MCF 10A (cell line): Measurements from ENCODE around the gene KDM4B. TPM values are rescaled to one million over a fixed set of nuclear protein-coding genes. Genes with fewer than 3 reads are reported as not detected.
"Not testable (repeated sequence)": the region's sequence is repeated elsewhere in the genome, so short reads cannot be mapped to it uniquely, and the experiment has no call there.

Source experiments
- BruUV-seq: library from RNA; stranded (reverse); fragments of 400-500 nt; replicated peaks from 2 replicates; lab custom pipeline; 2021; lab: Mats Ljungman, UMichigan
- CTCF ChIA-PET: fragments of 300-600 bp; sonication (Branson Sonifier 250); formaldehyde crosslinking; extraction: SDS; loops from one replicate; lab custom pipeline; 2021; ENCODE audit warnings: antibody characterized with exemption, inconsistent platforms; lab: Yijun Ruan, JAX
- POLR2A ChIA-PET: fragments of 300-600, 350-650 bp; sonication (Branson Sonifier 250); formaldehyde crosslinking; extraction: SDS; loops from one replicate; lab custom pipeline; 2020; ENCODE audit warnings: antibody characterized with exemption, inconsistent platforms; lab: Yijun Ruan, JAX
- DNase-seq: peaks from one replicate; pipeline ENCODE4 v3.0.0-alpha.2; 2018; ENCODE audit not compliant: unreplicated experiment
- H3K27ac Mint-ChIP-seq: one replicate; pipeline ENCODE4 v1.8.0; 2022; ENCODE audit warnings: mild to moderate bottlenecking, low read depth, mixed read lengths; ENCODE audit not compliant: unreplicated experiment
- H3K27me3 Mint-ChIP-seq: one replicate; pipeline ENCODE4 v1.8.0; 2022; ENCODE audit warnings: mixed read lengths; ENCODE audit not compliant: insufficient read depth, unreplicated experiment
- H3K36me3 Mint-ChIP-seq: one replicate; pipeline ENCODE4 v1.8.0; 2022; ENCODE audit warnings: mild to moderate bottlenecking, moderate library complexity, mixed read lengths; ENCODE audit not compliant: insufficient read depth, unreplicated experiment
- H3K4me1 Mint-ChIP-seq: one replicate; pipeline ENCODE4 v1.8.0; 2022; ENCODE audit warnings: mixed read lengths; ENCODE audit not compliant: insufficient read depth, unreplicated experiment
- H3K4me3 Mint-ChIP-seq: one replicate; pipeline ENCODE4 v1.8.0; 2022; ENCODE audit warnings: mild to moderate bottlenecking, moderate library complexity, mixed read lengths; ENCODE audit not compliant: unreplicated experiment
- H3K9me3 Mint-ChIP-seq: one replicate; pipeline ENCODE4 v1.8.0; 2022; ENCODE audit warnings: mixed read lengths; ENCODE audit not compliant: unreplicated experiment
- intact Hi-C: fragments of 100-400 bp; cut with micrococcal nuclease; formaldehyde crosslinking; loops from 2 replicates; pipeline ENCODE4 v1.14.1; 2022
- total RNA-seq: library from RNA; stranded (reverse); gene quantifications from 2 replicates; pipeline ENCODE4 v1.2.3, GENCODE V29; 2022
- TF ChIP-seq, protein P1 (sequence below): fragments of 200-600 bp; IDR thresholded peaks from one replicate; pipeline ENCODE4 v1.8.0; 2022; ENCODE audit warnings: antibody characterized with exemption, mild to moderate bottlenecking; ENCODE audit not compliant: unreplicated experiment

KDM4B gene
- total RNA-seq, 1 experiment from 2014 or later = 34.4 TPM

GRCh38 chr19:4935444-4935843 lies 33.5 kb upstream of the KDM4B start:
- Mint-ChIP-seq H3K4me3 (no peak overlapping the region), H3K27ac (no peak overlapping the region), H3K36me3 (peaks cover 54% of the 10 kb centered on the region), H3K9me3 (no peaks in the 10 kb centered on the region), H3K4me1 (peaks cover 5% of the 10 kb centered on the region), H3K27me3 (no peaks in the 10 kb centered on the region)
- POLR2A ChIA-PET = no interaction called here
- CTCF ChIA-PET = interaction anchor here (0.7 to 1.3 kb wide), 2 partner anchors 23 to 101 kb away, joined by 3 read pairs; no protein-coding TSS in a partner anchor
- TF ChIP-seq, protein P1, sequence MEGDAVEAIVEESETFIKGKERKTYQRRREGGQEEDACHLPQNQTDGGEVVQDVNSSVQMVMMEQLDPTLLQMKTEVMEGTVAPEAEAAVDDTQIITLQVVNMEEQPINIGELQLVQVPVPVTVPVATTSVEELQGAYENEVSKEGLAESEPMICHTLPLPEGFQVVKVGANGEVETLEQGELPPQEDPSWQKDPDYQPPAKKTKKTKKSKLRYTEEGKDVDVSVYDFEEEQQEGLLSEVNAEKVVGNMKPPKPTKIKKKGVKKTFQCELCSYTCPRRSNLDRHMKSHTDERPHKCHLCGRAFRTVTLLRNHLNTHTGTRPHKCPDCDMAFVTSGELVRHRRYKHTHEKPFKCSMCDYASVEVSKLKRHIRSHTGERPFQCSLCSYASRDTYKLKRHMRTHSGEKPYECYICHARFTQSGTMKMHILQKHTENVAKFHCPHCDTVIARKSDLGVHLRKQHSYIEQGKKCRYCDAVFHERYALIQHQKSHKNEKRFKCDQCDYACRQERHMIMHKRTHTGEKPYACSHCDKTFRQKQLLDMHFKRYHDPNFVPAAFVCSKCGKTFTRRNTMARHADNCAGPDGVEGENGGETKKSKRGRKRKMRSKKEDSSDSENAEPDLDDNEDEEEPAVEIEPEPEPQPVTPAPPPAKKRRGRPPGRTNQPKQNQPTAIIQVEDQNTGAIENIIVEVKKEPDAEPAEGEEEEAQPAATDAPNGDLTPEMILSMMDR = no peak
- intact Hi-C loops = no loop called here
- no TSS peak for BruUV-seq
- no peak for DNase-seq

GRCh38 chr19:4937060-4937459 lies 31.9 kb upstream of the KDM4B start:
- H3K27ac Mint-ChIP-seq = no peak overlapping the region
- no TSS peak for BruUV-seq
- ChIA-PET CTCF (interaction anchor here (0.6 kb wide), 1 partner anchor 19 kb away, joined by 3 read pairs; no protein-coding TSS in a partner anchor), POLR2A (no interaction called here)
- no peaks in the 10 kb centered on the region for H3K9me3 Mint-ChIP-seq
- H3K4me3 Mint-ChIP-seq = no peak overlapping the region
- H3K4me1 Mint-ChIP-seq = peaks cover 5% of the 10 kb centered on the region
- intact Hi-C loops = no loop called here
- no peak for DNase-seq
- H3K27me3 Mint-ChIP-seq = no peaks in the 10 kb centered on the region
- TF ChIP-seq, protein P1 = no peak
- peaks cover 41% of the 10 kb centered on the region for H3K36me3 Mint-ChIP-seq

DNA sequence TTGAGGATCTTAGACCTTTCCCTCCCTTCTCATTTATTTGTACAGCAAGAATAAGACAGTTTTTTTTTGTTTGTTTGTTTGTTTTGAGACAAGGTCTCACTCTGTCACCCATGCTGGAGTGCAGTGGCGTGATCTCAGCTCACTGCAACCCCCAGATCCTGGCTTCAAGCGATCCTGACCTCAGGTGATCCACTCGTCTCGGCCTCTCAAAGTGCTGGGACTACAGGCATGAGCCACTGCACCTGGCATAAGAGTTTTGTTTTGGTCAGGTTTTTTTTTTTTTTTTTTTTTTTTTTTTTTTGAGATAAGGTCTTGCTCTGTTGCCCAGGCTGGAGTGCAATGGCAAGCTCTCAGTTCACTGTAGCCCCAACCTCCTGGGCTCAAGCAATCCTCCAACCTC lies 30.5 kb upstream of the KDM4B start:
- BruUV-seq, H3K4me3 Mint-ChIP-seq, POLR2A ChIA-PET, H3K9me3 Mint-ChIP-seq, H3K27ac Mint-ChIP-seq, H3K4me1 Mint-ChIP-seq, intact Hi-C loops, DNase-seq, H3K27me3 Mint-ChIP-seq: not testable (repeated sequence)
- H3K36me3 Mint-ChIP-seq = peaks cover 37% of the 10 kb centered on the region
- CTCF ChIA-PET = interaction anchor here (0.7 to 1.2 kb wide), 2 partner anchors 25 to 38 kb away, joined by 3 read pairs; no protein-coding TSS in a partner anchor

DNA sequence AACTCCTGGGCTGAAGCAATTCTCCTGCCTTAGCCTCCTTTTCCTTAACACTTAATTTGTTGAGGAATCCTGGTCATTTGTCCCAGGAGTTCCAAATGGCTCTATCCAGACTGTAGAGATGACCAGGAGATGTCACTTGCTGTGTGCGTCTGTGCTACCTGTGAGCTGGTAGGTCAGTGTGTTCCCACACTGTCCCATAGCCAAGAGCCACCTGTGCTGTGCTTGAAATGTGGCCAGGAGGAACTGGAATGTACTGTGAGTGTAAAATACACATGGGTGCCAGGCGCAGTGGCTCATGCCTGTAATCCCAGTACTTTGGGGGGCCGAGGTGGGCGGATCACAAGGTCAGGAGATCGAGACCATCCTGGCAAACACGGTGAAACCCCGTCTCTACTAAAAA lies 29.4 kb upstream of the KDM4B start:
- H3K9me3 Mint-ChIP-seq = no peaks in the 10 kb centered on the region
- DNase-seq = no peak
- ChIA-PET POLR2A (interaction anchor here (0.6 to 1.1 kb wide), 3 partner anchors 10 to 215 kb away, joined by 3 to 4 read pairs (median 4); no protein-coding TSS in a partner anchor), CTCF (interaction anchor here (0.6 to 1.1 kb wide), 2 partner anchors 91 to 303 kb away, joined by 3 to 4 read pairs; no protein-coding TSS in a partner anchor)
- intact Hi-C loops = no loop called here
- peaks cover 41% of the 10 kb centered on the region for H3K36me3 Mint-ChIP-seq
- H3K27me3 Mint-ChIP-seq = no peaks in the 10 kb centered on the region
- no TSS peak for BruUV-seq
- H3K4me3 Mint-ChIP-seq = no peak overlapping the region
- no peak overlapping the region for H3K27ac Mint-ChIP-seq
- H3K4me1 Mint-ChIP-seq = no peaks in the 10 kb centered on the region
- TF ChIP-seq, protein P1 = no peak

DNA sequence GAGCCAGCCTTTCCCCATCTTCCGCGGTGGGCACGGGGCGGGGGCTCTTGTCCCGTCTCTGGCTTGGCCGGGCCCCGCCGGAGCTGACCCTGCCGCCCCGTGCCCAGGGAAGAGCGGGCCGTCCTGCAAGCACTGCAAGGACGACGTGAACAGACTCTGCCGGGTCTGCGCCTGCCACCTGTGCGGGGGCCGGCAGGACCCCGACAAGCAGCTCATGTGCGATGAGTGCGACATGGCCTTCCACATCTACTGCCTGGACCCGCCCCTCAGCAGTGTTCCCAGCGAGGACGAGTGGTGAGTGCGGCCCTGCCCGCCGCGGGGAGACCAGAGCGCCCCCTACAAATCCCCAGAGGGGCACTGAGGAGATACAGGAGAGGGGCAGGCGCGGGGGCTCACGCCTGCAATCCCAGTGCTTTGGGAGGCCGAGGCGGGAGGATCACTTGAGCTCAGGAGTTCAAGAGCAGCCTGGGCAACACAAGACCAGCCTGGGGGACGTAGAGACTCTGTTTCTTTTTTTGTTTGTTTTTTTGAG lies 27.2 kb upstream of the KDM4B start:
- CTCF ChIA-PET = interaction anchor here (0.6 kb wide), 1 partner anchor 20 kb away, joined by 3 read pairs; no protein-coding TSS in a partner anchor
- POLR2A ChIA-PET = not testable (repeated sequence)

GRCh38 chr19:4950650-4951049 lies 18.3 kb upstream of the KDM4B start:
- H3K4me3 Mint-ChIP-seq, CTCF ChIA-PET, intact Hi-C loops, DNase-seq, H3K27ac Mint-ChIP-seq, BruUV-seq, H3K4me1 Mint-ChIP-seq, POLR2A ChIA-PET, H3K27me3 Mint-ChIP-seq, H3K9me3 Mint-ChIP-seq: not testable (repeated sequence)
- H3K36me3 Mint-ChIP-seq = peaks cover 65% of the 10 kb centered on the region

More for the DNA sequence above, 27.2 kb upstream of the KDM4B start:
- BruUV-seq, H3K4me1 Mint-ChIP-seq, H3K27ac Mint-ChIP-seq, H3K9me3 Mint-ChIP-seq, DNase-seq, H3K27me3 Mint-ChIP-seq, intact Hi-C loops, H3K4me3 Mint-ChIP-seq: not testable (repeated sequence)
- peaks cover 38% of the 10 kb centered on the region for H3K36me3 Mint-ChIP-seq
